HG03196 (cell line): Measurements from ENCODE around the gene BRD9.
A peak's percentile ranks its signal among the peaks of the same experiment; 100 is the strongest.
"Not testable (repeated sequence)": the region's sequence is repeated elsewhere in the genome, so short reads cannot be mapped to it uniquely, and the experiment has no call there.

Experiments
- ATAC-seq: cut with Tn5 transposase; IDR thresholded peaks from one replicate; pipeline ENCODE4 v1.9.1; 2021; ENCODE audit not compliant: unreplicated experiment

The BRD9 gene

DNA sequence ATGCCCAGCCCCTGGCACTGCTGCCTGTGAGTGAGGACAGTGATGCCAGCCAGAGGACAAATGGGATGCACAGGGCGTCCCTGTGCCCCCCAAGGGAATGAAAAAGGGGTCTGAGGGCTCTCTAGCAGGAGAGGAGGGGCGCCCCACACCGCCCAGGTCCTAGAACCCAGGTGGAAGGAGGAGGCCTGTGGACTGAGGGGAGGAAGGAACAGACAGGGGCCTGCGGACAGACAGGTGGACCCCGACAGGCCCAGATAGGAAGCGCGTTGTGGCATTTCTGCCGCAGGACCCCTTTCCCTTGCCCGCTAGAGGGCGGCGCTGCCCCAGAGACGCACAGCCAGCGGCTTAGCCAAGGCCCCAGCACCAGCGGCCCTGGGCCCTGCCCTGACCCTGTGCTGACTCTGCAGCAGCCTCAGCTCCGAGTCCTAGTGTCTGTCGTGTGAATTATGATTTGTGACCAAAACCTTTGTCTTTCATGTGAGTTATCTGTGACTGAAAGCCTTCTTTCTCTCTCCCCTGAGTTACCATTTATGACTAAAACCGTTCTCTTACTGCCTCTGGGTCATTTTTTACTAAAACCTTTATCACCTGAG is 30.8 kb upstream of the BRD9 start:
- peak; percentile 68 for ATAC-seq

DNA sequence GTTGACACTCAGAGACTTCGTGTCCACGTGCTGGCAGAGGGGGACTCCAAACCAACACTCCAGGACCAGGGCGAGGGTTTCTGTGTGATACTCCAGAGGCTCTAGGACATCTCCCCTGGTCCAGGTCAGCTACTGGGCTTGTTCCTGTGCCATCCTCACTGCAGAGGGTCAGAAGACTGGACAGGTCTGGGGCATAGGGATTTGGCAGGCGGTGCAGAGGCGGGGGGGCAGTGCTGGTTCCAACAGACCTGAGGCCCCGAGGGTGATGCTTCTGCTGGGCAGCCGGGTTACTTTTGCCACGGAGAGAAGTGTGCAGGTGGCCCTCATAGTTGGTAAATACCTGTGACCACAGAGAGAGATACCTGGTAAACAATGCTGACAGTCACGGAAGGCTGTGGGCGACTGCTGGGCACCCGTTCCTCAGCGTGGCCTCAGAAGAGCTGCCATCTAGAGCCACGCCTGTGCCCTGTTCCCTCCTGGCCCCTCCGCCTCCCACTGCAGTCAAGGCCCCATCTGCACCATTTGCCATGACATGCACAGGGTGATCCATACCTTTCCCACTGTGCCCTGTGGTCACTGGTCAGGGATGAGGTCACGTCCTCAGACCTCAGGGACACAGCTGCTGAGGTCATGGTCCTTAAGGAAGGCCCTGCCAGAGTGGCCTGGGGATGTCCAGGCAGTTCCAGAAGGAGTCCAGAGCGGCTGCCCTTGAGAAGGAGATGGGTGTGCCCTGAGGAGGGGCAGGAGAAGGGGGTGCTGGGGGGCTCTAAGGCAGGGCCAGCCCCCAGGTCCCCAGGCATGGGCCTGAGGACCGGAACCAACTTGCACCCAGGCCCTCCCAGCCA is 30.1 kb upstream of the BRD9 start:
- no peak for ATAC-seq

DNA sequence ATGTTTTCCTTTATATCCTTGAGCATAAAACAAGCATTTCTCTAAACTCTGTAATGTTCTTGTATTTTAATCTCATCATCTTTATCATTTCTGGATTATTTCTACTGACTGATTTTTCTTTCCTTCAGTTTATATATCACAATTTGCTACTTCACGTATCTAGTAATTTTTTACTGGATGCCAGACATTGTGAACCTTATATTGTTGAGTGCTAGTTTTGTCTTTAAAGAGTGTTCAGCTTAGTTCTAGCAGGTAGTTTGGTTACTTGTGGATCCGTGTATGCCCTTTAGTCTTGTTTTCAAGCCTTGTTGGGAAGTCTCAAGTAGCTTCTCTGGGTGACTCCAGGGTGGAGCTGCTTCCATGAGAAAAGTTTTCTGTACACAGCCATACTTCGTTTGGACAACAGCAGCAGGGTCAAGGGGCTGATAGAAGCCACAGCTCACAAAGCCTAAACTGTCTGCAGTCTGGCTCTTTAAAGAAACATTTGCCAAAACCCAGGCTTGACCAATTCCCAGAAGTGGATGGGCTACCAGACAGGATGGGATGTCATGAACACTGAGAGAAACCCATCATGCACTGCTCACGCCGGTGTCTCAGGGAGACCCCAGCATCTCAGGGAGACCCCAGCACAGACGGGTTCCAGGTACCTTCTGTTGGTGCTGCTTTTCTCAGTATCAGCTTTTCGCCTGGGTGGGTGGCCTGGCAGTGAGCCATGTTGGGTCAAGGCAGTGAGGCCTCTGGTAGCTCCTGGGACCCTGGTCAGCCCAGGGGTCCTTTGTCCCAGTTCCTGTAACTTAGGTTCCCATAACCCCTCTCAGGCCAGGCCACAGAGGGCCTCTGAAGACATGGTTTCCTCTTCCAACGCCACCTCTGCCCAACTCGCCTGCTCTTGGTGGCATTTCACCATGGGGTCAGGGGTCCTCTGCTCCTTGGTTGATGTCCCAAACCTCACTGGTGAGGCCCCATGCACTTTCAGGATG is 29.1 kb upstream of the BRD9 start:
- no peak for ATAC-seq

DNA sequence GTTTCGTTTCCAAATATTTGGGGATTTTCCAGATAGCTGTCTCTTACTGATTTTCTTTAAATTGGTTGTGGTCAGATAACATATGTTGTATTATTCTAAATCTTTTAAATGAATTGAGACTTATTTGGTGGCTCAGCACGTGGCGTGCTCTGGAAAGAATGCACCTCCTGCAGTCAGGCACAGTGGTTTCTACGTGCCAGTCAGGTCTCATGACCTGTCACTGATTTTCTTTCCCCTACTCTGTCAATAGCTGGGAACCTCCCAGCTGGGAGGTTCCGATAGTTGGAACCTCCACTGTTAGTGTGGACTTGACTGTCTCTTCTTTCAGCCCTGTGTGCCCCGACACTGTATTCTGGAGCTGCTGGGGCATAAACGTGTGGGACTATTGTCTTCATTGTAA is 27.7 kb upstream of the BRD9 start:
- no peak for ATAC-seq

DNA sequence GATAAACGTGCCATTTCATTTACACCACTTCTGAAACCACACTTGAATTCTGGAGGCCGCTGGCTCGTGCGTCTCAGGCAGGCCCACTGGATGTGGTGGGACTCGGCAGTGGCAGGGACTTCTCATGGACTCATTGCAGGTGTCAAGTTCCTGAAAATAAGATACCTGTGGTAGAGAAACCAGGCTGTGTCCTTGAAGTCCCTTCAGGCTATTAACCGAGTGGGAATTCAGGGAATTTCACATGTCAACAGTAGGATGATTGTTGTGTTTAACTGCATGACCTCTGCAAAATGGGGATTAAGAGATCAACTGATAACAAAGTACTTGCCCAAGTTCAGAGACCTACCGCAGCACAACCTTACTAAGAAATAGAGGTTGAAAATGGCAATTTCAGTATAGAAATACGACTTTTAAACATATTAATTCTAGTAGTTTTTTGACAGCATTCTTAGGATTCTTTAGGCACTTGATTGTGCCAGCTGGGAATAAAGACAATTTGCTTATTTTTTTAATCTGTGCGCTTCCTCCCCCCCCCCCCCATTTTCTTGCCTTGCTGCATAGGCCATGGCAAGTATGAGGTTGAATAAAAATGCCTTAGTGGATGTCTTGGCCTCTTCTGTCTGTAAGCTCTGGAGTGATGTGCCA is 26.9 kb upstream of the BRD9 start:
- no peak for ATAC-seq

DNA sequence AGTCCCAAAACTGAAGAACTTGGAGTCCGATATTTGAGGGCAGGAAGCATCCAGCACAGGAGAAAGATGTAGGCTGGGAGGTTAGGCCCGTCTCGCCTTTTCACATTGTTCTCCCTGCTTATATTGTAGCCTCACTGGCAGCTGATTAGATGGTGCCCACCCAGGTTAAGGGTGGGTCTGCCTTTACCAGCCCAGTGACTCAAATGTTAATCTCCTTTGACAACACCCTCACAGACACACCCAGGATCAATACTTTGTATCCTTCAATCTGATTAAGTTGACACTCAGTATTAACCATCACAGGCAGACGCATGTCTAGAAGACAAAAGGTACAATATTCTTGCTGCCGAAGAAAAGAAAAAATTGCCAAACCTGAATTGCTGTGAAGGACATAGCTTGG is 26.1 kb upstream of the BRD9 start:
- not testable (repeated sequence) for ATAC-seq

DNA sequence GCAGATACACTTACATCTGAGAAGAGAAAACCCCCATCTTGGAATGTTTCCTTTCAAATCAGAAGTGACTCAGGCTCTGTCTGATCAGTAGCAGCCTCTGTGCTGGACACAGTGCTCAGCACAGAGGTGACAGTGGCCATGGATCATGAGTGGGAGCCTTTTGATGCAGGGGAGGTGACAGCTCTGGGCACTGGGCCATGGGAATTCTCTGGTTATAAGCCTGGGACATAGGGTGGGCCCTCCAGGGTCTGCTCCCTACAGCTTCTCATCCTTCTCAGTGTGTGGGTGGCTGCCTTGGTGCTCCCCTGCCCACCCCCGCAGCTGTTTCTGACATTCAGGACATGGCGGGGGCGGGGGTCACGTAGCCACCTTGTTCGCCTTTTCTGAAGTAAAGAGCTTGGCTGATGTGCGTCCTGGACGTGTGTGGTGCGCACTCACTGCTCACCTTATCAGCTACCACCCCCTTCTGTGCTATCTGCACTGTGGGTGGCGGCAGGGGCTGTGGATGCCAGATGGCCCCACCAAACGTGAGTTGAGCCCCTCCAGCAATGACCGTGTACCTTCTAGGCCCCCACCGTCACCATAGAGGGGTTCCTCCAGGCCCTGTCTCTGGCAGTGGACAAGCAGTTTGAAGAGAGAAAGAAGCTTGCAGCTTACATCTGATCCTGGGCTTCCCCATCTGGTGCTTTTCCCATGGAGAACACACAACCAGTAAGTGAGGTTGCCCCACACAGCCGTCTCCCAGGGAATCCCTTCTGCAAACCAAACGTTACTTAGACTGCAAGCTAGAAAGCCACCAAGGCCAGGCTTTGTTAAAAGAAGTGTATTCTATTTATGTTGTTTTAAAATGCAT is 24.1 kb upstream of the BRD9 start:
- ATAC-seq: no peak

DNA sequence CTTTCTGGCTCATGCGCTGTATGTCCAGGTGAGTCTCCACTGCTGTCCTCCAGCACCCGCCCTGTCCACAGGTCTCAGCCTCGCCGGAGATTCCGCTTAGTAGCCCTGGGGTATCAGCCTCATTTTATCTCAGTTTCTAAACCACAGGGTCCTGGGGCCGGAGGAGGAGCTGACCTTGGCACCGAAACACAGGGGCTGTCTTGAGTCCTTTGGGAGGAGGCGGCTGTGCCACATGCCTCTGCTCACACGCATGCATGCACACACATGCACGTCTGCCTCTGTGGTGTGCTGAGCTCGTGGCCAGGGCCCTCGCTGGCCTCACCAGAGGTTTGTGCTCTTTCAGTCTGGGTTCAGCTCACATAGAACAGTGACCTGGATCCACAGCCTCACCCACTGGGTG is 23.3 kb upstream of the BRD9 start:
- no peak for ATAC-seq

DNA sequence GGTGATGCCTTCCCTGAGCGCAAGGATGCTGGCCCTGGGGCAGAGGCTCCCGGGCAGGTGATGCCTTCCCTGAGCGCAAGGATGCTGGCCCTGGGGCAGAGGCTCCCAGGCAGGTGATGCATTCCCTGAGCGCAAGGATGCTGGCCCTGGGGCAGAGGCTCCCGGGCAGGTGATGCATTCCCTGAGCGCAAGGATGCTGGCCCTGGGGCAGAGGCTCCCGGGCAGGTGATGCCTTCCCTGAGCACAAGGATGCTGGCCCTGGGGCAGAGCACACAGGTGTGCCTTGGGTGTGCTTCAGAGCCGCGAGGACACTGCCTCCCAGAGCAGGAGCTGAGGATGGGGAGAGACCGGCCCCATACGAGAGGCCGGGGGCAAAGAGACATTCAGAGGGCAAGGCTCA is 22.7 kb upstream of the BRD9 start:
- ATAC-seq: not testable (repeated sequence)

DNA sequence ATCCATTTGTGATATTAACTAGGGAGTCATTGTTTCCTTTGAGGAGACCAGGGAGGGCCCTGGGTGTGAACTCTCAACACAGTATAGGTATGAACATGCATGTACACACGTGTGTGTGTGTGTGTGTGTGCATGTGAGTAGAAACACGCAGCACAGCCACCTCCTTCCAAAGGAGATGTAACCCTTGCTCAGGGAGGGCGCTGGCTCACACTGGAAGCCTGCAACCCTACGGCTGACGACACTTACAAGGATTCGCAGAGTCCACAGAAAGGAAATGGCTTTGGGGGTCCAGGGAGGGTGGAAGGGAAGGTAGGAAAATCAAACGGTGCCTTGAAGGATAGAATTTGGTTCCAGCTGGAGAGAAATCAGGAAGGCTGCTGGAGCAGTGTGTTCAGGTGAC is 22.0 kb upstream of the BRD9 start:
- no peak for ATAC-seq

DNA sequence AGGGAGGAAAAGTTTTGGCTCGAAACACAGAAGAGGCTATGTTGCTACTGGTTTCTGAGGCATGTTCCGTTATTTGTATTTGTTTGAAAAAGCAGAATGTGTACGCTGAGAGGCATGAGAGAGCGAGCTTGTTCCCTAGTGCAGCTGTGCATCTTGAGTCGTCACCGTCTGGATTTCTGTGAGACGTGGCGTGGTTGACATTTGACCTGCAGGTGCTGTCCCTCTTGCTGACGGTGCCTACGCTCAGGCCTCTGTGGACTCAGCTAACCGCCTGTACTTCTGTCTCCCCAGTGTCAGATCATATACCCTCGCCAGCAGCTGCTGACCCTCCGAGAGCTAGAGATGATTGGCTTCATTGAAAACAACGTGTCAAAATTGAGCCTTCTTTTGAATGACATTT is 21.6 kb upstream of the BRD9 start:
- no peak for ATAC-seq

DNA sequence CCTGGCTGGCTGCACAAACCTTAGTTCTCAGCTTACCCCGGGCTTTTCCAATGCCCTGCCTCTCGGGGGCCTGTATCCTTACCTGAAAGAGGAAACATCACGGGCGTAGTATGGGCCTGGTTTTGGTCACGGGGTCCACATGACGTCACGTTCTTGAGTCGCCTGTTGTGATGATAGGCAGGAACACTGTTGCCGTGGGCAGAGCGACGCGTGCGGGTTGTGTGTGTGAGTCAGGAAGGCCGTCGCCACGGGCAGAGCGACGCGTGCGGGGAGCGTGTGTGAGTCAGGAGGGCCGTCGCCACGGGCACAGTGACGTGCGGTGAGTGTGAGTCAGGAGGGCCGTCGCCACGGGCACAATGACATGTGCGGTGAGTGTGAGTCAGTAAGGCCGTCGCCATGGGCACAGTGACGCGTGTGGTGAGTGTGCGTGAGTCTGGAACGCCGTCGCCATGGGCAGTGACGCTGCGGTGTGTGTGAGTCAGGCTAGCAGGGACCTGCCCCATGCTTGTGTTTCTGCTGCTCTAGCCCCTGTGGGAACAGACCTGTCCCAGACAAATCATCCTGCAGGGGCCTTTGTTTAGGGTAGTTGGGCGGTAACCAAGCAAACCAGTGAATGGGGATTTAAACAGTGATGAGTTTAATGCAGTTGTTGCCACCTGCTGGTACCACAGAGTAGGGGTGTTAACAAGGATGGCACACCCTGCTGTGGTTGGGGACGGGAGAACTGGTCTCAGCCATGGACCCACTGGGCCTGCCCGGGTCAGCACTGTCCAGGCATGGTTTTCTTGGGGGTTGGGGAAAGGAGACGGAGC is 19.9 kb upstream of the BRD9 start:
- ATAC-seq: no peak

DNA sequence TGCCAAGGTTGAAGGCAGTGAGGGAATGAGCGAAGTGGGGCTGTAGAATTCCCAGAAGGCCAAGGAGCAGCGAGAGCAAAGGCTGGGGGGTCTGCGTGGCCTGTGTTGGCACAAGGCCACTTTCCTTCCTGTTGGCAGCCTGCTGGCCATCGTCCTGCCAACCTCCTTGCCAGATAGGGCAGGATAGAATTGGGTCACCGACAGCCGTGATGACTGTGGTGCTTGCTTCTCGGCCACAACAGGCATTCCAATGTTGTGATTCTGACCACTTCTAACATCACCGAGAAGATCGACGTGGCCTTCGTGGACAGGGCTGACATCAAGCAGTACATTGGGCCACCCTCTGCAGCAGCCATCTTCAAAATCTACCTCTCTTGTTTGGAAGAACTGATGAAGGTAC is 19.0 kb upstream of the BRD9 start:
- ATAC-seq: no peak

DNA sequence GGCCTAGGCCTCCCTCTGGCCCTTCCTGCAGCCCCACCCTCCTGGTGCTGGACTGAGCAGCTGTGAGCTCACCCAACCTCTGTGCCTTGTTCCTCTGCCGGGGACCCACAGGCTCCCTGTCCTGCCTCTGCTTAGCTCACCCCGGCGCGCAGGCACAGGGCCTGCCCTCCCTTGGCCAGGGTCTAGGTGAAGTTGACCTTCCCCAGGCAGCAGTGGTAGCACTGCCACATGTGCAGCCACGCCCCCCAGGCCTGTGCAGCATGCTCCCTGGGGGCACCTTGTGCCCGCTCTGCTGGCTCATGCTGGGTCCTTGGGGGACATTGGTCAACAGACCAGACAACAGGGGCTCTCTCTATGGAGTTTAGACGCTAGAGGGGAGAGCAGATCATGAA is 18.2 kb upstream of the BRD9 start:
- ATAC-seq: no peak

DNA sequence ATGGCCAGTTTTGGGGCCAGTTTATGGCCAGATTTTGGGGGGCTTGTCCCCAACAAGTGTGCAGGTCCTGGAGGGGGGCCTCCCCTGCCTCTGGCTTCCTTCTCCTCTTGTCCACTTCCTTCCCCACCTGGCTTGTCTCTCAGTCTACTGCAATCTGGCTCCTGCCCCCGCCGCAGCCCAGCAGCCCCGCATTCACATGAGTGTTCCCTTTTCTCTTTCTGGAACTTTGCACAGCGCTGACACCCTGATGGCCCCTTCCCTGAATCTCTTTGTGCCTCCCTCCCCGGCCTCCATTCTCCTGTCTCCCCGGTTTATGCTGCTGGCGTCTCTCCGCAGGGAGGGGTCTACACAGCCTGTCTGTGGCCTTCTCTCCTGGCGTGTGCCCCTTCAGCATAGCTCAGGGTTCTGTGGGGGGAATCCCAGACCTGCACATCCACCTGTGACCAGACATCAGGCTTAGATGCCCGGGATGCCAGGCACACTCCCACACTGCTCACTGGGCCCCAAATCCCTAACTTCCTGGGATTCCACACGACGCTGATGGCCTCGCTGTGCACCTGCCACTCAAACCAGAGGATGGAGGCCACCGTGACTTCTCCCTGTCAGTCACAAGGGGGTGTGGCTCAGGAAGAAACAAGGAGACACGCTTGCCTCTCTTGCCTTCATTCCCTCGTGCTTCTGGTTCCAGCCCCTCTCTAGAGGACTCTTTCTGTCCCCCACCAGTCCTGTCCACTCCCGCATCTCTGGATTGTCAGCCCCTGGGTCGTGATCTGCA is 17.6 kb upstream of the BRD9 start:
- no peak for ATAC-seq

DNA sequence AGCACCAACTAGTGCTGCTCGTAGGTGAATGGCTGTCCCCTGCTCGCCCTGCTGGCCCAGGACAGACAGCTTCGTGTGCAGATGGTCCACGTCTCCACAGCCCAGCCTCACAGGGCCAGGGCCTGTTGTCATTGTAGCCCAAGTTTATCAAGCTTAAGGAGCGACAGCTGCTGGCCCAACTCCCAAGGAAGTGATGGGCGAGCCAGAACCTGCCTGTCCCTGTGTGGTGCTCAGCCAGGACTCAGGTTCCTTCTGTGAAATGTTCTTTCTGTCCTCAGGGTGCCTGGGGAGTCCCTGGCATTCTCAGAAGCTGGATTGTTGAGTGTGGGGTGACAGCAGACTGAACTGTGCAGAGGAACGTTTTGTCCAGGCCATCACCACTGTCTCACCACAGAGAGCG is 16.5 kb upstream of the BRD9 start:
- no peak for ATAC-seq

DNA sequence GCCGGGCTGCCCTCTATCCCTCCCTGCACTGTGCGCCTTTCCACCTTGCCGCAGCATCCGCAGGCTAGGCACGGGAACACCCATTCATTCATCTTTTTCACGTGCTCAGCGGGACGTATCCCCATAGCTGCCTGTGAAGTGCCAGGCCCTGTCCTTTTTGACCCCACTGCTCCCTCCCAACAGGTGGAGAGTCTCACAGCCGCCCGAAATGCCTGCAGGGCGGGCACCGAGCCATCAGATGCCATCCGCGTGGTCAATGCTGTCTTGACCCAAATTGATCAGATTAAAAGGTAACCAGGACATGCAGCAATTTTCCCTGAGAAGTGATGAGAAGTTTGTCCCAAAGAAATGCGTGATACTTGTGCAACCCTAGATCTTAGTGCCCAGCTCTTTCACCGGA is 15.6 kb upstream of the BRD9 start:
- no peak for ATAC-seq

DNA sequence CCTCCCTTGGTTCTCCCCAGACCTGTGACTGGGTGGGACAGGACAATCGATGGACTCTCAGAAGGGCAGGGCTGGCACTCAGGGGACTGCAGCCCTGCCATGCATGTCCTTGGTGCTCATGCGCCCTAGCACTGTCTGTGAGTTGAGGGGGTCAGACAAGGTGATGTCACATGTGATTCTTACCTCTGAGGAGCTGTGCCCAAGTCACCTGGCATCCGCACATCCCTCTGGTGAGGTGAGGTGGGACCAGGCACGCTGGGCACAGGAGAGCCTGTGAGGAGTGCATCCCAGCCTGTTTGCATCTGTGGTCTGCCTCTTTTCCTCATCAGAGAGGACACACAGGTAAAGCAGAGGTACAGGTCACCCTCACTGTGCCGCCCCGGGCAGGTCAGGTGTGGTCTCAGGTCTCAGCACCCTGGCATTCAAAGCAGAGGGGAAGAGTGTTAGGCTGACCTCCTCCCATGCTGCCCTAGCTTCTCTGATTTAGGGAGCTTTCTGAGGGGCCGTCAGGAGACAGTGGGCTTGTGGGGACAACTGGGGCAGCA is 14.8 kb upstream of the BRD9 start:
- no peak for ATAC-seq
